Motor neuron (in vitro differentiated cells): Measurements from ENCODE around the gene ADCY6. TPM values are rescaled to one million over a fixed set of nuclear protein-coding genes. Genes with fewer than 3 reads are reported as not detected.

Experiments
- ATAC-seq, 8 experiments: fragments of 200-7000 bp; cut with Tn5 transposase; replicated peaks in 6 of 8; 2 replicates each; pipeline ENCODE4 v1.8.0; 2021; ENCODE audit warnings: mild to moderate bottlenecking in 8 of 8, moderate library complexity in 8 of 8
- H3K27ac ChIP-seq, 2 donors: fragments of 250-450 bp; sonication (Bioruptor Pico); 2 replicates each; pipeline ENCODE4 v1.9.0; 2021; ENCODE audit warnings: antibody characterized with exemption in 2 of 2, mild to moderate bottlenecking in 2 of 2, moderate library complexity in 1 of 2
- H3K4me1 ChIP-seq, 2 donors: fragments of 250-450 bp; sonication (Bioruptor Pico); replicated peaks in 1 of 2; 2 replicates each; pipeline ENCODE4 v1.6.1; 2021; ENCODE audit warnings: antibody characterized with exemption in 2 of 2, mild to moderate bottlenecking in 2 of 2, moderate library complexity in 1 of 2
- H3K4me3 ChIP-seq, 5 donors: fragments of 250-450 bp; sonication (Bioruptor Pico); 2 replicates each; pipeline ENCODE4 v1.9.0; 2021; ENCODE audit warnings: antibody characterized with exemption in 5 of 5, mild to moderate bottlenecking in 5 of 5, moderate library complexity in 4 of 5
- WGBS, 10 experiments: fragments of 450-650 bp; shearing (Covaris generic); methylation state at CpG; one replicate each; pipeline ENCODE4 v1.0.0; 2022; 5-methylcytosine and 5-hydroxymethylcytosine counted together
- in situ Hi-C, 9 experiments: fragments of 400-800 bp; cut with MboI; loops; one replicate each; pipeline ENCODE4 v1.15.0; 2021; ENCODE audit warnings: low sequenced_read_pairs in 9 of 9, low pct_unique_long_range_greater_than_20kb in 2 of 9; ENCODE audit not compliant: unreplicated experiment in 9 of 9
- total RNA-seq, 8 experiments: library from RNA; unstranded; fragments of 300-600 nt; gene quantifications; 2 replicates each; pipeline versions ENCODE4 v1.2.3 to v1.2.4, GENCODE V29; 2022

ADCY6 gene
- total RNA-seq, 8 experiments from 2014 or later = 12.4 to 43.6 (median 20.0) TPM

DNA sequence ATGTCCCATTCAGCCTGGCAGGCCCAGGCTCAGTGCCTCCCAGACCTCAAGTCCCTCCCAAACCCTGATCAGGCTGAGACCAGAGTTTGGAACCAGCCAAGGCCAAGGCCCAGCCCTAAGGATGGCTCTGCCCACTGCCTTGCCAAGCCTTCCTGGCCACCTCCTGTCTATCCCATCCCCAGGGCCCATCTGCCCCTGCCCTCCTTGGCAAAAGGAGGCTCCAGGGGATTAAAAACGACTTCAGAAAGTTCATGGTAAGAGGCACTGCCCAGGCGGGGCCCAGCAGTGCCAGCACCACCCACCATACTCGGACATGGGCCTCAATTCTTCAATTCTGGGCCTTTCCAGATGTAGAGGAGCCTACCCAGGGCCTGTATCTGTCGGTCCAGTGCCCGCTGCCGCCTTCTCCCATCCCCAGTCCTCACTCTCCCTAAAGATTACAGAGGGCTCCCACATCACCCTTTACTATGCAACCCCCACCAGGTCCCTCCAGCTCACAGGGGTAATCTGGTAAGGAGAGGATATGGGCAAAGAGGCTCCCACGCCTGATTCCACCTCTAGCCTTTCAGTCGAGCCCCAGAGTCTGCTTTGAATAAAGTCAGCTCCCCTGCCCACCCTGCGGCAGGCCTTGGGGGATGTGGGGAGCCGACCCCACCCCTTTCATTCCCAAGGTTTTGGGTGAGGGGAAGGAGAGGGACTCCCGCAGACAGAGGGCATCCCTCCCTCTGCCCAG lies 932 bp downstream of the ADCY6 start:
- peaks cover 14 to 17% of the 10 kb centered on the region in 2 donors for H3K4me1 ChIP-seq
- WGBS, 10 experiments = 0 to 49% (median 20%) methylated on average over 1 to 4 of the region's 11 CpGs; no CpG with 5 or more reads in 3 of the 10 experiments
- ATAC-seq = peak; percentile 6 to 26 (median 16)
- peak overlapping the region; percentile 52 to 95 (median 88) for H3K4me3 ChIP-seq
- no peak overlapping the region for H3K27ac ChIP-seq
- in situ Hi-C loops = no loop called here

DNA sequence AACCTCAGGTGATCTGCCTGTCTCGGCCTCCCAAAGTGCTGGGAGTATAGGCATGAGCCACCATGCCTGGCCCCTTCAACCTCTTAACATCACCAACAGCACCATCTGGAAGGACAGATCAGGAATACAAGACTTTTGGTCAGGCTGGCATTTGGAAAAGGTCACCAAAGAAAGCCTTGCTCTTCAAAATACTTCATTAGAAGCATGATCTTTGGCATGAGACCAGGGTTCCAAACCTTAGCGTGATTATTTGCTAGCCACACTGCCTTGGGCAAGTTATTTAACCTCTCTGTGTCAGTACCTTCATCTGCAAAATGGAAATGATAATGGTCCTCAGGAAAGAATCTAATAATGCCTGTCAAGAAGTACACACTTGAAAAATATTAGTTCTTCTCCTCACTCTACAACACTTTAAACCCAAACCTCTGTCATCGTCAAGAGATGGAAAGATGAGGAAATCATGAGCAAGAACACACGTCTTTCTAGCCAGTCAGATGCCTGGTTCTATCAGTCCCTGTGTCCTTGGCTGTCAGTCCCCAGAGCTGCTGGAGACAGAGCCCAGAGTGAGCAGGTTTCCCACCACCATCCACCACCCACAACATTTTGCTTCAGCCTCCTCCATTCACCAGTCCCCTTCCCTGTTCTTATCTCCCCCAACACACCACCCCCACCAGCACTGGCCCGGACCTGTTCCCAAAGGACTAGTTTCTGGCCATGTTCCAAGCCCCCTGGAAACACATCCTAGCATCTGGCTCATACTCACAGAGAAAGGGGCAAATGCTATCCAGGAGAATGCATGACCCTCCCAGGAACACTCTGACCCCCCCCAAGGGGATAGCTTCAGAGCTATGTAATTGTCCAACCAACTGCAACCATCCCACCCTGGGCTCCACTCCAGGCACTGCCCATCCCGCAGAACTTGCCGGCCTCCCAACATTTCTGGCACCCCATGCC lies 2.0 kb downstream of the ADCY6 start:
- in situ Hi-C loops = no loop called here
- Histone ChIP-seq H3K4me3 (peak overlapping the region in 4 of 5 donors; percentile 75 to 95 (median 88)), H3K27ac (no peak overlapping the region), H3K4me1 (peaks cover 14 to 17% of the 10 kb centered on the region in 2 donors)
- ATAC-seq = peak in 1 of 8 experiments; percentile 3
- WGBS, 10 experiments = 75 to 95% (median 82%) methylated on average over 2 to 4 of the region's 7 CpGs; no CpG with 5 or more reads in 7 of the 10 experiments

DNA sequence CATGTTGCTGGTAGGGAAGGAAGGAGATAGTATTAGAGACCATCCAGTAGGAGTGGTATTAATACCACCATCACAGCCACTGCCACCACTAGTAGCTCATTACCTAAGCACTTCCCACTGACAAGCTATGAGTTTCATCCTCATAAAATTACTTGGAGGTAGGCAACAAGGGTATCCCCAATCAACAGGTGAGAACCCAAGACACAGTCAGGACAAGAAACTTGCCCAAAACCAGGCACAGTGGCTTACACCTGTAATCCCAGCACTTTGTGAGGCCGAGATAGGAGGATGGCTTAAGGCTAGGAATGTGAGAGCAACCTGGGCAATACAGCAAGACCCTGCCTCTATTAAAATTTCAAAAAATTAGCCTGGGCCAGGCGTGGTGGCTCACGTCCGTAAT lies 5.5 kb downstream of the ADCY6 start:
- 100% methylated on average over 1 to 3 of the region's 4 CpGs; no CpG with 5 or more reads in 7 of the 10 experiments for WGBS, 10 experiments
- in situ Hi-C loops = no loop called here
- ATAC-seq = no peak
- Histone ChIP-seq H3K4me1 (peaks cover 11 to 12% of the 10 kb centered on the region in 2 donors), H3K4me3 (no peak overlapping the region), H3K27ac (no peak overlapping the region)

DNA sequence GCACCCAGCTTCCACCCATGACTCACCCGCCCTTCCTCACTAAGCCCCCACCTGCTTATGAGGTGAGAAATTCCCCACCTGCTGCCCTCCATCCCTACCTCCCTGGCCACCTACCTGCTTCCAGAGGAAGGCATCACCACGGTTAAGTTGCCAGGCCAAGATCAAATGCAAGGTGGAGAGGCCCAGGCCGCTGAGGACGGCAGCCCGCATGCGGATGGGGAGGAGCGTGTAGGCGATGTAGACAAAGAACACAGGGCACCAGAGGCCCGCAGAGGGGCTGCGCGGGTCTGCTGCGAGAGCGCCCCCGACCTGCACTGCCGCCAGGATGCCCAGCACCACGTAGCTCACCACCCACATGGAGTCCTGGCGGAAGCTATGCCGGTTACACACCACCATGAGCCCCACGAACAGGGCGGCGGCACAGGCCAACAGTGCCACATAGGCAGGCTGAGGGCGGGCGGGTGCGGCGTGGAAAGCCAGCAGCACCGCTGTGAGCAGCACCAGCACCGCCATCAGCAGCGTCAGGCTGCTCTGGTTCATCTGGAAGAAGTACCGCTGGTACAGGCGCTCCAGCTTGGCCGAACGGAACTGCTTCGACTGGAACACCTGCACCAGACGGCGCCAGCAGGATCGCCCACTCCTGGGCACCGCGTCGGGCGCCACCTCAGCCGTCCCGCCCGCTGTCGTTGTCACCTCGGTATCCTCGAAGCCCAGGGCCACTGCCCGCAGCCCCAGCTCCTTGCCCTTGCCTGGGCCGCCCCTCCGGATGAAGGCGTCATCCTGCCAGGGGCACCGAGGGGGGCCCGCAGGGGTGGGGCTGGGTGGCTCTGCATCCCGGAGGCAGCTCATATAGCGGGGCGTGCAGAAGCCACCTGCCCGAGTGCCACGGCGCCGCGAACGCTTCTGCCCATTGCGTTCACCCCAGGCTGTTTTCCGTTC lies 6.2 kb downstream of the ADCY6 start:
- WGBS, 10 experiments = 80 to 100% (median 100%) methylated on average over 1 to 2 of the region's 63 CpGs; no CpG with 5 or more reads in 7 of the 10 experiments
- in situ Hi-C loops = no loop called here
- no peak for ATAC-seq
- no peak overlapping the region for H3K4me3 ChIP-seq
- H3K4me1 ChIP-seq = peaks cover 9% of the 10 kb centered on the region in 2 donors
- H3K27ac ChIP-seq = no peak overlapping the region

DNA sequence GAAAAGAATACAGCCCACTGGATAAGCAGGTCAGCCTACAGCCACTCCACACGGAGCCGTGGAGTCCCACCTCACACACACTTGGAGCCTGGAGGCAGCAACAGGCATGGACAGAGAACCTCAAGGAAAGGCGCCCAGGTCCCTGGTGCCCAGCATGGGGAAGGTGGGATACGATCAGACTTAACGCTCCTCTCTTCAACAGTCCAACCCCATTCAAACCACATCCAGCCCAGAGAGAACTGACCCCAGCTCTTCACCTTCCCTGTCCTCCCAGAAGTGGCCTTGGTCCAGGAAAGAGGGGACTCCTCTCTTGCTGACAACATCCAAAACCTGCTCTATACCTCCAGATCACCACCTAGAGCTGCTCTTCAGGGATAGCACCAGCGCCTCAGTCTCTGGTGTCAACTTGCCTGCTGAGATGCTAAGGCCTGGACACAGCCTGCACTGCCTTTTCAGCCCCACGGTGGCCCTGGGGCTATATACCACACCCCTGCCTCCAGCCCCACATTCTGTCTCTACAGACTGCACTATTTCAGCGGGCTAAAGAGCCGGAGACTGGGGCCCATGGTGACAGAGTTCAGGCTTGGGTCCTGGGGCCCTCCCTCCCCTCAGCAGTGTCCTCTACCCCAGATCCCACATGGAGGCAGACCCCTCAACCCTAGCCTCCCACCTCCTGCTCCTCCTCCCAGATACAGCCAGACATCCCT lies 7.0 kb downstream of the ADCY6 start:
- in situ Hi-C loops = no loop called here

DNA sequence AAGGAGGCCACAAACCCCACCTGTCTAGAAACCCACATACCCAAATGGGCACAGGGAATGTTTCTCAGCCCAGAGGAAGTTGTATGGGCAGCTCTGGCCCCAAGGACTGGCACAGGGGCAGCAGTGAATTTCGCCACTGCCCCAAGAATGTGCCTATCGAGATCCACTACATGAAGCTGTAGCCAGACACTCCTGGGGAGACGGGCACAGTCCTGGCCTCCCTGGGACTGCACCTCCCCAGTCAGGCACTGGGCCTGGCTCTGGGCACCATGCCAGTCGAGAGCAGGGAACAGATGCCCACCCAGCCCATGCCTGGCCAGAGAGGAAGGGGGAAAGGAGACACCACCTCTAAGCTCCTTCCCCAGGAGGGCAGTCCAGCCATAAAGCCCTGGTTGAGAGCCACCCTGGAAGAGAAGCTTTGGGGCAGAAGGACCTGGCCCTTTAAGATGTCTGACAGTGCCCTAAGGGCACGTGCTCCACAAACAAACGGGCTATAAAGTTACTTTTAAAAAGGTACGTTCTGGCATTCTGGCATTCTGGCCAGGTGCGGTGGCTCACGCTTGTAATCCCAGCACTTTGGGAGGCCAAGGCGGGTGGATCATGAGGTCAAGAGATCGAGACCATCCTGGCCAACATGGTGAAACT lies 8.4 kb downstream of the ADCY6 start:
- H3K27ac ChIP-seq = no peak overlapping the region
- ATAC-seq = no peak
- H3K4me3 ChIP-seq = no peak overlapping the region
- in situ Hi-C loops = no loop called here
- no peaks in the 10 kb centered on the region for H3K4me1 ChIP-seq
- 44 to 84% (median 64%) methylated on average over 2 to 6 of the region's 11 CpGs; no CpG with 5 or more reads in 5 of the 10 experiments for WGBS, 10 experiments

More for the DNA sequence above, 7.0 kb downstream of the ADCY6 start:
- Histone ChIP-seq H3K4me1 (peaks cover under 1 to 1% of the 10 kb centered on the region in 2 donors), H3K4me3 (no peak overlapping the region), H3K27ac (no peak overlapping the region)
- ATAC-seq = peak in 3 of 8 experiments; percentile 31 to 56 (median 47)
- WGBS, 10 experiments = 56 to 100% (median 87%) methylated on average over 1 to 3 of the region's 9 CpGs; no CpG with 5 or more reads in 5 of the 10 experiments

DNA sequence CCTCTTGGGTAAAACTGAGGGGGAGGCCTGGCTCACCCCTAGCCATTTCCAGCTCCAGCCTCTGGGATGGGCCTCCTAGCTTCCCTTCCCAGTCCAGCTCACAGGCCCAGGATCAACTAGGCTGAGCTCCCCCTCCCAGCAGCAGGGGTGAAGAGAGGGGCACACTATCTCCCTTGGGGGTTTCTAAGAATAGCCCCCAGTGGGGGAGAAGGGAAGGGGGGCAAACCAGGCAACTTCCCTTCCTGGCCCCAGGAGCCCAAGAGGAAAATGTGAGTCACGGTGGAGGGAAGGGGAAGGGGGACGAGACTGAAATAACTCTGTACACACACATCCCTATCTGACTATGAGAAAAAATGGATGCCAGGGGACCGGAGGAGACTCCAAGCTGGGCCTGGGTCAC lies 9.0 kb downstream of the ADCY6 start:
- Histone ChIP-seq H3K4me1 (no peaks in the 10 kb centered on the region), H3K27ac (no peak overlapping the region), H3K4me3 (no peak overlapping the region)
- in situ Hi-C loops = no loop called here
- 80 to 100% (median 80%) methylated on average over 1 to 2 of the region's 3 CpGs; no CpG with 5 or more reads in 7 of the 10 experiments for WGBS, 10 experiments
- no peak for ATAC-seq

DNA sequence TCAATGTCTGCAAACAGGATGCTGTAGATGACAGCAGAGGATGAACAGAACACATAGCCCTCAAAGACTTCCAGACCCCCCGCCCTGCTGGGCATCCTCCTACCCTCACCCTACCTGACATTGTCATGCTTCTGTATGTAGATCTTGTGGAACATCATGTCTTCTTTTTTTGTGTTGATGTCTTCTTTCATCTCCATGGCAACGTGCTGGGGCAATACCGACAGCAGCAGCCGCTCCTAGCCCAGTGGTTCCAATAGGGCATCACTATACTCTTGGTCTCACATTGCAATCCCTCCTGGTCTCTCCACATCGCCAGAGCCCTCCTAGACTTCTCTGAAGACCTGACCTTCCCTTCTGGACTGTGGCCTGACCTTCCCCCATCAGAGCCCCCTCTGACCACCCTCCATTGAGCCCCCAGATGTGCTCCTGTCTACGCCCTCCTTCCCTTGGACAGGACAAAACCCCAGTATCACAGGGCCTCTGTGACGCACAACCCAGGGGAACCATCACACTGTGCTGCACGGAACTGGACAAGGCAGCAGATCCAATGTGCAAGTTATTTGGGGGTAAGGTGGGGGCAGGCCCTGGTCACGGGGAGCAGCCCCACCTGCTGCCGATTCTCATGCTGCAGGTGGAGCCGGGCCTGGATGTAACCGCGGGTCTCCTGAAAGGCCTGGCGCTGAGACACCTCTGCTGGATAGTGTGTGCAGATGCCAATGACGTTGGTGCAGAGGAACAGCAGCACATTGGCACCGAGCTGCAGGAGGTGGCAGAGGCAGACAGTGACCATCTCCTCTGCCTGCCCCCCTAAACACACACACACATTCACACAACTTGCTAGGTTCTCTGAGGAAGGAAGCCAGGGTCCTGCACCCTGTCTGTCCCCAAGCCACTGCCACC lies 11.1 kb downstream of the ADCY6 start:
- 33 to 100% (median 65%) methylated on average over 1 to 2 of the region's 16 CpGs; no CpG with 5 or more reads in 5 of the 10 experiments for WGBS, 10 experiments
- Histone ChIP-seq H3K27ac (no peak overlapping the region), H3K4me1 (no peaks in the 10 kb centered on the region), H3K4me3 (no peak overlapping the region)
- in situ Hi-C loops = no loop called here
- ATAC-seq = no peak

DNA sequence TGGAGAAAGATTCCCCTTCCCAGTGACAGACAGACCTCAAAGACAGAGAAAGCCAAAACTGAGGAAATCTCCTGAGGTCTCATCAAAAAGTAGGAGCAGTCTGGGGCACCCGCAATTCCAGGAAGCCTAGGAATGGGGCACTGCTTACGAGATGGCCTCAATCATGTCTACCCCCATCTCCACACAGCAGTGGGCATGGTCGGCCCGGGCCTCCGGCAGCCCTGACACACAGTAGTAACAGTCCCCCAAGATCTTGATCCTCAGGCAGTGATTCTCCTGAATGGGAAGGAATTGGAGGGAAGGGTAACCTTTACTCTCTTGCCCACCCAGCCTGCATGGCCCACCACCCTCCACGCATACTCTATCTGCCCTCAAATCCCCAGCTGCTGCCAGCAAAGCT lies 11.9 kb downstream of the ADCY6 start:
- no peak for ATAC-seq
- Histone ChIP-seq H3K4me1 (no peaks in the 10 kb centered on the region), H3K4me3 (no peak overlapping the region), H3K27ac (no peak overlapping the region)
- in situ Hi-C loops = no loop called here
- 85 to 100% (median 100%) methylated on average over 1 to 4 of the region's 6 CpGs; no CpG with 5 or more reads in 5 of the 10 experiments for WGBS, 10 experiments

DNA sequence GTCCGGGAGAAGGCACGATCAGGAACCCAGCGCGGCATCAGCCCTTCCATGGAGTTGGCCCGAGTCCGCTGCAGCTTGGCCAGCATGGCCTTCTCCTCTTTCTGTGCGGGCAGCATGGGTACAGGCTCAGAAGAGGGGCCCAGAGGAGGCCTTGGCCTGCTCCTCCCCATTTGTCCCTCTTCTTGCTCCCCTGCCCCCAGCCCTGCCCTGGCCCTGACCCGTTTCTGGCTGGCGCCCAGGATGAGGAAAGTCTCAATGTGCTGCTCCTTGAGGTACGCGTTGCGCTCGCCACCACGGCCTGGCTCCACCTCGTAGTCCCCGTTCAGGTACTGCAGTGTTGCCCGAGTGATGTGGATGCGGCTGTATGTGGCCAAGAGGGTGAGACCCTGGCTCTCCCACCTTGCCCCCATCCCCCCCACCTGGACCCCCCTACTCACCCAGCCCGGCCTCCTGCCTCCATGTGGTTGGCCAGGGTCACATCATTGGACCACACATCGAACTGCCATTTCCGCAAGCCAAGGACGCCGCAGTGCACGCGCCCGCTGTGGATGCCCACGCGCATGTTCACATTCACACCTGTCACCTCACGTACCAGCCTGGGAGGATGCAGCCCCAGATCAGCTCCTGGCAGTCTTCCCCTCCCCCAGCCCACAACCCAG lies 12.8 kb downstream of the ADCY6 start:
- 94 to 100% methylated on average over 2 to 8 of the region's 29 CpGs; no CpG with 5 or more reads in 8 of the 10 experiments for whole genome bisulfite sequencing, 10 experiments
- H3K4me3 ChIP-seq = no peak overlapping the region
- in situ Hi-C loops = no loop called here
- no peak overlapping the region for H3K27ac ChIP-seq
- no peaks in the 10 kb centered on the region for H3K4me1 ChIP-seq
- no peak for ATAC-seq
